ENCODE results near the gene SYT1.

SYT1 gene

GRCh38 chr12:79121486-79121885 is 256.9 kb downstream of the SYT1 start:
- FAIRE-seq = no peak
- DNase-seq (ENCODE audit: insufficient read length, low spot score) = no peak
- TF ChIP-seq CTCF (IDR thresholded peaks at IDR 0.05; ENCODE audit: insufficient read depth, missing control alignments) = peak; percentile 59

- FAIRE-seq (peak; percentile 90), DNase-seq (ENCODE audit: insufficient read length, low spot score) (no peak)
- no peak for TF ChIP-seq CTCF (IDR thresholded peaks at IDR 0.05; ENCODE audit: insufficient read depth, missing control alignments)
Observed at GRCh38 chr12:79124385-79124784, 259.8 kb downstream of the SYT1 start.

- no peak for TF ChIP-seq CTCF (IDR thresholded peaks at IDR 0.05; ENCODE audit: insufficient read depth, missing control alignments)
- FAIRE-seq (no peak), DNase-seq (ENCODE audit: insufficient read length, low spot score) (no peak)
Observed at GRCh38 chr12:79125358-79125757, 260.8 kb downstream of the SYT1 start.

- FAIRE-seq = no peak
- TF ChIP-seq CTCF (IDR thresholded peaks at IDR 0.05; ENCODE audit: insufficient read depth, missing control alignments) = no peak
- no peak for DNase-seq (ENCODE audit: insufficient read length, low spot score)
Observed at GRCh38 chr12:79127271-79127751, 262.7 kb downstream of the SYT1 start.

- TF ChIP-seq CTCF (IDR thresholded peaks at IDR 0.05; ENCODE audit: insufficient read depth, missing control alignments) = no peak
- FAIRE-seq (peak; percentile 61), DNase-seq (ENCODE audit: insufficient read length, low spot score) (no peak)
Observed at GRCh38 chr12:79128956-79129355, 264.4 kb downstream of the SYT1 start.

- no peak for FAIRE-seq
- TF ChIP-seq CTCF (IDR thresholded peaks at IDR 0.05; ENCODE audit: insufficient read depth, missing control alignments) = no peak
Observed at GRCh38 chr12:79138872-79139271, 274.3 kb downstream of the SYT1 start.

GRCh38 chr12:79140711-79141110 is 276.1 kb downstream of the SYT1 start:
- DNase-seq (ENCODE audit: insufficient read length, low spot score) = no peak
- peak; percentile 21 for FAIRE-seq
- no peak for TF ChIP-seq CTCF (IDR thresholded peaks at IDR 0.05; ENCODE audit: insufficient read depth, missing control alignments)

More at GRCh38 chr12:79138872-79139271, 274.3 kb downstream of the SYT1 start:
- DNase-seq (ENCODE audit: insufficient read length, low spot score) = no peak

Data from D721Med (cell line).